Left ventricle myocardium inferior (tissue), 1 donor: ENCODE results near the gene TIMP3. TPM values are rescaled to one million over a fixed set of nuclear protein-coding genes. Genes with fewer than 3 reads are reported as not detected.
"Not testable (repeated sequence)": the region's sequence is repeated elsewhere in the genome, so short reads cannot be mapped to it uniquely, and the experiment has no call there.

Source experiments
- DNase-seq: peaks from one replicate; pipeline ENCODE4 v3.0.0-alpha.2; 2020
- H3K27ac ChIP-seq: fragments of 200-600 bp; replicated peaks from 2 replicates; pipeline ENCODE4 v1.8.0; 2021
- H3K27me3 ChIP-seq: fragments of 200-600 bp; 2 replicates; pipeline ENCODE4 v1.8.0; 2021; ENCODE audit warnings: low read depth
- H3K36me3 ChIP-seq: fragments of 200-600 bp; 2 replicates; pipeline ENCODE4 v1.8.0; 2021
- H3K4me1 ChIP-seq: fragments of 200-600 bp; 2 replicates; pipeline ENCODE4 v1.8.0; 2021
- H3K4me3 ChIP-seq: fragments of 200-600 bp; 2 replicates; pipeline ENCODE4 v1.8.0; 2021; ENCODE audit warnings: mild to moderate bottlenecking, moderate library complexity
- H3K9me3 ChIP-seq: fragments of 200-600 bp; replicated peaks from 2 replicates; pipeline ENCODE4 v1.8.0; 2021
- intact Hi-C: fragments of 100-400 bp; cut with micrococcal nuclease; formaldehyde crosslinking; loops from one replicate; pipeline ENCODE4 v1.11.0; 2022
- long read RNA-seq: library from polyadenylated mRNA; unstranded; transcript quantifications from one replicate; pipeline ENCODE4 v2.0.0, GENCODE V29; 2021
- total RNA-seq: library from RNA; stranded (reverse); fragmentation: NEBNext Ultra II Directional; extraction: Animal tissue kit (Norgen Biotek cat#: 25700); gene quantifications from one replicate; pipeline ENCODE4 v1.2.1, GENCODE V29; 2021
- TF ChIP-seq, protein P1 (sequence below): fragments of 200-600 bp; IDR thresholded peaks from 2 replicates; pipeline ENCODE4 v1.8.0; 2021; ENCODE audit warnings: antibody characterized with exemption, mild to moderate bottlenecking, borderline replicate concordance
- donor health status: DM: no; HTN: yes; CAD: no; lungs with severe emphysema.

Gene TIMP3
- total RNA-seq: 250 TPM
- long read RNA-seq, full-length matches to known transcripts: 341 of 415 reads
- long read RNA-seq, partial matches to known transcripts: 70 of 415 reads
- long read RNA-seq, other reads (novel, unspliced or antisense): 4 of 415 reads

DNA sequence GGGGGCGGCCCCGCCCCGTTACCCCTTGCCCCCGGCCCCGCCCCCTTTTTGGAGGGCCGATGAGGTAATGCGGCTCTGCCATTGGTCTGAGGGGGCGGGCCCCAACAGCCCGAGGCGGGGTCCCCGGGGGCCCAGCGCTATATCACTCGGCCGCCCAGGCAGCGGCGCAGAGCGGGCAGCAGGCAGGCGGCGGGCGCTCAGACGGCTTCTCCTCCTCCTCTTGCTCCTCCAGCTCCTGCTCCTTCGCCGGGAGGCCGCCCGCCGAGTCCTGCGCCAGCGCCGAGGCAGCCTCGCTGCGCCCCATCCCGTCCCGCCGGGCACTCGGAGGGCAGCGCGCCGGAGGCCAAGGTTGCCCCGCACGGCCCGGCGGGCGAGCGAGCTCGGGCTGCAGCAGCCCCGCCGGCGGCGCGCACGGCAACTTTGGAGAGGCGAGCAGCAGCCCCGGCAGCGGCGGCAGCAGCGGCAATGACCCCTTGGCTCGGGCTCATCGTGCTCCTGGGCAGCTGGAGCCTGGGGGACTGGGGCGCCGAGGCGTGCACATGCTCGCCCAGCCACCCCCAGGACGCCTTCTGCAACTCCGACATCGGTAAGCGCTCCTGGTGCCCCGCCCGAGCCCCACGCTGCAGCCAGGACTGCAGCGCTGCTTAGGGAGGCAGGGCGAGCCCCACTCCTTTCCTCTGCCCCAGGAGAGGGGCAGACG, at the start of gene TIMP3:
Gene TIMP3 (plus strand): TSS at position 169 of the 700 bp plus-strand sequence. CDS start 297 bp downstream, at position 466.
- TF ChIP-seq, protein P1, sequence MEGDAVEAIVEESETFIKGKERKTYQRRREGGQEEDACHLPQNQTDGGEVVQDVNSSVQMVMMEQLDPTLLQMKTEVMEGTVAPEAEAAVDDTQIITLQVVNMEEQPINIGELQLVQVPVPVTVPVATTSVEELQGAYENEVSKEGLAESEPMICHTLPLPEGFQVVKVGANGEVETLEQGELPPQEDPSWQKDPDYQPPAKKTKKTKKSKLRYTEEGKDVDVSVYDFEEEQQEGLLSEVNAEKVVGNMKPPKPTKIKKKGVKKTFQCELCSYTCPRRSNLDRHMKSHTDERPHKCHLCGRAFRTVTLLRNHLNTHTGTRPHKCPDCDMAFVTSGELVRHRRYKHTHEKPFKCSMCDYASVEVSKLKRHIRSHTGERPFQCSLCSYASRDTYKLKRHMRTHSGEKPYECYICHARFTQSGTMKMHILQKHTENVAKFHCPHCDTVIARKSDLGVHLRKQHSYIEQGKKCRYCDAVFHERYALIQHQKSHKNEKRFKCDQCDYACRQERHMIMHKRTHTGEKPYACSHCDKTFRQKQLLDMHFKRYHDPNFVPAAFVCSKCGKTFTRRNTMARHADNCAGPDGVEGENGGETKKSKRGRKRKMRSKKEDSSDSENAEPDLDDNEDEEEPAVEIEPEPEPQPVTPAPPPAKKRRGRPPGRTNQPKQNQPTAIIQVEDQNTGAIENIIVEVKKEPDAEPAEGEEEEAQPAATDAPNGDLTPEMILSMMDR: no peak
- Histone ChIP-seq H3K27me3 (no peaks in the 10 kb centered on the region), H3K9me3 (no peaks in the 10 kb centered on the region), H3K4me1 (peaks cover 82% of the 10 kb centered on the region), H3K4me3 (peak within 1 kb of the TSS; percentile 100), H3K27ac (peak within 1 kb of the TSS; percentile 96), H3K36me3 (peaks cover 11% of the 10 kb centered on the region)
- intact Hi-C loops: no loop called here
- DNase-seq: peak; percentile 94

DNA sequence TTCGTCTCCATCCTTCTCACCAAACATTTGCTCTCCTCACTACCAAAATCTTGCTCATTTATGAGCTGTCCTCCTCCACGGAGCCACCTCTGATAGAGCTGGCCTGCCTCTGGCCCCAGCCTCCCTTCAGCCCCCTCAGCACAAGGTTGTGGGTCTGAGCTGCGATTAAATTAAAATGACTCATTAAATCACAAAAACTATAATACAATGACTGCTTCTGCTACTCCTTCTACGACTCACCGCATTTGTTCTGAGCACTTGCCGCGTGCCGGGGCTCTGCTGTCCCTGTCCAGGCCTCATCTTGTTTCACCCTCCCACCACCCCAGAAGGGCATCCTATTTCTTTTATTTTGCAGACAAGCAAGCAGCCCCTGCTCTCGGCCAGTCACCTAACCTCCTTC, 49.2 kb upstream of the TIMP3 start:
- Histone ChIP-seq H3K36me3 (no peaks in the 10 kb centered on the region), H3K4me3 (no peak overlapping the region), H3K4me1 (peaks cover 30% of the 10 kb centered on the region), H3K9me3 (no peaks in the 10 kb centered on the region), H3K27ac (peak overlapping the region; percentile 69), H3K27me3 (no peaks in the 10 kb centered on the region)
- intact Hi-C loops: no loop called here
- TF ChIP-seq, protein P1: no peak
- no peak for DNase-seq

DNA sequence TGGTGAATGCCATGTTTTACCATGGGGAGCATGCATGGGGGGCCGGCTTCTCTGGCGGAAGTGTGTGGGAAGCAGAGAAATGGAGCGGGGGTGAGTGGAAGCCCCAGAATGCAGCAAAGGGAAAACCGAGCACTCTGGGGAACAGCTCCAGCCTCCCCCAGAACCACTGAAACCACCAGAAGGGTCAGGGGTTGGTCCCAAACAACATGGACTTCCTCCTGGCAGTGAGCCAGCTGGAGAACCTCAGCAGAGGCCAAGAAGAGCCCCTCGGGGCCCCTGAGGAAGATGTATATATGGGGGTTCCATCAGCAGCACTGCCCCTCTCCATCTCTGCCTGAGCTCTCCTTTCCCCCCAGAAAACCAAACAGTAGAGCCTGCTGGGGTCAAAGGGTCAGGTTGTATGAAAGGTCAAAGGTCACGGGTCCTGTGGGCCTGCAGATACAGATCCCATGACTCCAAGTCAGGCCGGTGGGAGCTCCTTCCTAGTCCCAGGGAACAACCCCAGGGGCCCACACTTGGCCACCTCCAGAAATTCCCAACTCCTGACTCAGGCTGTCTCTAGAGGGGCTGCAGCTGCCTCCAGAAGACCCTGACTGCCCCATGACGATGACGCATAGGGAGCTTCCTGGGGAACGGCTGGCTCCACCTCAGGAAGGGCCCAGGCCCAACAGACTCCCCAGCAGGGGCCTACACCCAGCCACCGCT, 48.5 kb upstream of the TIMP3 start:
- H3K9me3 ChIP-seq: no peaks in the 10 kb centered on the region
- H3K27ac ChIP-seq: peak overlapping the region; percentile 69
- intact Hi-C loops: no loop called here
- H3K36me3 ChIP-seq: no peaks in the 10 kb centered on the region
- no peaks in the 10 kb centered on the region for H3K27me3 ChIP-seq
- DNase-seq: peak; percentile 25
- H3K4me1 ChIP-seq: peaks cover 30% of the 10 kb centered on the region
- TF ChIP-seq, protein P1: no peak
- H3K4me3 ChIP-seq: no peak overlapping the region

DNA sequence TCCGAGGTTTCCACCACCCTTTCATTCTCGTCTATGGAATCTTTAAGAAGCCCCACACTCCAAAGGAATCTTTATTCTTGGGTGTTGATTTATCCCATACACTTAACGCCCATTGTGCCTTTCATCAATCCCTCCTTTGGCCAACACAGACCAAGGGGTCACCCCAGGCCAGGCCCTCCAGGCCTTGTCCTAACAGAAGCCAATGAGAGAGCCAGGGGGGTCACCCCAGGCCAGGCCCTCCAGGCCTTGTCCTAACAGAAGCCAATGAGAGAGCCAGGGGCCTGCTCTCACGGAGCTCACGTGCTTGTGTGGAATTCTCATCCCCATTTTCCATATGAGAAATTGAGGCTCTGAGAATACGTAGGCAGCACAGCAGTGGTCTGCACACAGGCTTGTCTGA, 47.9 kb upstream of the TIMP3 start:
- TF ChIP-seq, protein P1: no peak
- intact Hi-C loops: no loop called here
- peaks cover 30% of the 10 kb centered on the region for H3K4me1 ChIP-seq
- no peak for DNase-seq
- no peaks in the 10 kb centered on the region for H3K9me3 ChIP-seq
- H3K27ac ChIP-seq: peak overlapping the region; percentile 69
- H3K4me3 ChIP-seq: no peak overlapping the region
- no peaks in the 10 kb centered on the region for H3K36me3 ChIP-seq
- no peaks in the 10 kb centered on the region for H3K27me3 ChIP-seq

DNA sequence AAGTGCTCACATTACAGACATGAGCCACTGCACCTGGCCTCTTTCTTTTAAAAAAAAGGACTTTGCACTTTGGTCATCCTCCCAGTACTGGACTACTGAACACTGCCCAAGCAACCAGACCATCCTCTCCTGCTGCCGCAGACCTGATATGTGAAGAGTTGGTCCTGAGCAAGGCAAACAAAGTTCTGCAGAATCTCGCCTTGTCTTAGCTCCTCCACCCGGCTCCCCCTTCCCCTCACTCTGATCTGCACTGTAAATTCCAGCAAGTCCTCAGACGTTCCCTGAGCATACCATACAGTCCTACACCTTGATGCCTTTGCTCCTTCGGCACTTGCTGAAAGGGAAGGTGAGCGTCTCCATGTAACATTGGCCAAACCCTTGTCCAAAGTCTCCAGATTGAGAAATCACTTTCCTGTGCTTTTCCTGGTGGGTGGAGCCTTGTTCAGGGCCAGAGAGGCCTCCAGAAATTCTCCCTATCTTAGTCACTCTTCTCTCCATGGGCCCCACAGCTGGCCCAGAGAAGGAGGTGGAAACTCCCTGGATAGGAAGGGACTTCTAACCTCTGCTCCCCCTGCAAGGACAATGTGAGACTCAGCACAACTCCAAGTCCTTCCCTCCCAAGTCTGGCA, 47.0 kb upstream of the TIMP3 start:
- H3K9me3 ChIP-seq: no peaks in the 10 kb centered on the region
- H3K27ac ChIP-seq: peak overlapping the region; percentile 69
- TF ChIP-seq, protein P1: no peak
- intact Hi-C loops: no loop called here
- peak; percentile 60 for DNase-seq
- no peak overlapping the region for H3K4me3 ChIP-seq
- H3K36me3 ChIP-seq: no peaks in the 10 kb centered on the region
- H3K4me1 ChIP-seq: peaks cover 30% of the 10 kb centered on the region
- H3K27me3 ChIP-seq: no peaks in the 10 kb centered on the region

DNA sequence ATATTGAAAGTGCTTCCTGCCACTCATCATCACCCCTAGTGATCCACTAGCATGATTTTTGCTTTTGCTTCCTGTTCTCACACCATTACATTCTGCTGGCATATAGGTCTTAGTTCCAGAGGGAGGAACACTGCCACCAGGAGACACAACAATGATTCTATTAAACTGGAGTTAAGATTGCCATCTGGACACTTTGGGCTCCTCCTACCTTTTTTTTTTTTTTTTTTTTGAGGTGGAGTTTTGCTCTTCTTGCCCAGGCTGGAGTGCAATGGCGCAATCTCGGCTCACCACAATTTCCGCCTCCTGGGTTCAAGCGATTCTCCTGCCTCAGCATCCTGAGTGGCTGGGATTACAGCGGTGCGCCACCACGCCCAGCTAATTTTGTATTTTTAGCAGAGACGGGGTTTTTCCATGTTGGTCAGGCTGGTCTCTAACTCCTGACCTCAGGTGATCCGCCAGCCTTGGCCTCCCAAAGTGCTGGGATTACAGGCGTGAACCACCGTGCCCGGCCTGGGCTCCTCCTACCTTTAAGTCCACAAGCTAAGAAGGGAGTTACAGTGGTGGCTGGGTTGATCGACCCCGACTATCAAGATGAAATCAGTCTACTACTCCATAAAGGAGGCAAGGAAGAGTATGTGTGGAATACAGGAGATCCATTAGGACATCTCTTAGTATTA, 44.3 kb upstream of the TIMP3 start:
- H3K4me1 ChIP-seq: peaks cover 41% of the 10 kb centered on the region
- H3K4me3 ChIP-seq, H3K27ac ChIP-seq, DNase-seq, H3K27me3 ChIP-seq, H3K36me3 ChIP-seq, H3K9me3 ChIP-seq, intact Hi-C loops: not testable (repeated sequence)
